IMR-90 (cell line): ENCODE data around the gene ZNF598. TPM values are rescaled to one million over a fixed set of nuclear protein-coding genes. Genes with fewer than 3 reads are reported as not detected.

Source experiments
- ATAC-seq: fragments of 200-7000 bp; cut with Tn5 transposase; 2 replicates; pipeline ENCODE4 v1.9.1; 2020; ENCODE audit warnings: low read depth, mild to moderate bottlenecking, moderate library complexity
- BruUV-seq: library from RNA; stranded (reverse); fragments of 400-500 nt; replicated peaks from 2 replicates; lab custom pipeline; 2021; lab: Mats Ljungman, UMichigan
- CTCF ChIA-PET: fragments of 300-600 bp; formaldehyde crosslinking; extraction: SDS; loops from one replicate; lab custom pipeline; 2021; ENCODE audit warnings: antibody characterized with exemption; lab: Yijun Ruan, JAX
- POLR2A ChIA-PET: fragments of 300-600 bp; sonication (Branson Sonifier 250); formaldehyde crosslinking; loops from one replicate; lab custom pipeline; 2022; ENCODE audit warnings: antibody characterized with exemption; ENCODE audit not compliant: unreplicated experiment; lab: Charles Lee
- DNase-seq: peaks from one replicate; pipeline ENCODE4 v3.0.0; 2013
- H2AFZ ChIP-seq: replicated peaks from 2 replicates; pipeline ENCODE3; 2013; ENCODE audit warnings: low read length, mild to moderate bottlenecking; ENCODE audit not compliant: poor library complexity
- H2AK5ac ChIP-seq: 2 replicates; pipeline ENCODE4 v1.6.1; 2013; ENCODE audit warnings: low read depth, low read length, inconsistent platforms
- H2AK9ac ChIP-seq: replicated peaks from 2 replicates; pipeline ENCODE3; 2013; ENCODE audit warnings: mild to moderate bottlenecking, low read depth, low read length, moderate library complexity; ENCODE audit not compliant: poor library complexity
- H2BK120ac ChIP-seq: 2 replicates; pipeline ENCODE4 v1.6.1; 2013; ENCODE audit warnings: low read depth, low read length, inconsistent platforms
- H2BK15ac ChIP-seq: 3 replicates; pipeline ENCODE4 v1.6.1; 2013; ENCODE audit warnings: low read depth, low read length, inconsistent platforms
- H2BK20ac ChIP-seq: 2 replicates; pipeline ENCODE4 v1.6.1; 2013; ENCODE audit warnings: low read depth, mild to moderate bottlenecking, inconsistent platforms, low read length, moderate library complexity
- H2BK5ac ChIP-seq: 2 replicates; pipeline ENCODE4 v1.6.1; 2013; ENCODE audit warnings: mild to moderate bottlenecking, low read depth, low read length, inconsistent platforms; ENCODE audit not compliant: poor library complexity, severe bottlenecking
- H3K14ac ChIP-seq: replicated peaks from 2 replicates; pipeline ENCODE4 v1.6.1; 2013; ENCODE audit warnings: low read depth, low read length, inconsistent platforms
- H3K18ac ChIP-seq: 2 replicates; pipeline ENCODE4 v1.6.1; 2013; ENCODE audit warnings: low read depth, low read length, control low read depth
- H3K23ac ChIP-seq: 2 replicates; pipeline ENCODE4 v1.6.1; 2013; ENCODE audit warnings: low read depth, low read length, inconsistent platforms
- H3K27ac ChIP-seq: 2 replicates; pipeline ENCODE4 v1.5.1; 2013; ENCODE audit warnings: mild to moderate bottlenecking, control low read depth, low read length; ENCODE audit not compliant: insufficient read depth
- H3K27me3 ChIP-seq: 2 replicates; pipeline ENCODE4 v1.6.1; 2013; ENCODE audit warnings: low read length; ENCODE audit not compliant: control insufficient read depth, insufficient read depth
- H3K36me3 ChIP-seq: 2 replicates; pipeline ENCODE4 v1.6.1; 2013; ENCODE audit warnings: low read length, mixed read lengths; ENCODE audit not compliant: control insufficient read depth, insufficient read depth
- H3K4ac ChIP-seq: 2 replicates; pipeline ENCODE4 v1.6.1; 2013; ENCODE audit warnings: low read depth, low read length, inconsistent platforms
- H3K4me1 ChIP-seq: 2 replicates; pipeline ENCODE4 v1.6.1; 2013; ENCODE audit warnings: low read length, mixed read lengths; ENCODE audit not compliant: control insufficient read depth, insufficient read depth
- H3K4me2 ChIP-seq: 2 replicates; pipeline ENCODE4 v1.6.1; 2013; ENCODE audit warnings: low read depth, mild to moderate bottlenecking, control low read depth, low read length, moderate library complexity
- H3K4me3 ChIP-seq: 2 replicates; pipeline ENCODE4 v1.5.1; 2013; ENCODE audit warnings: low read depth, mild to moderate bottlenecking, control low read depth, low read length, moderate library complexity; ENCODE audit not compliant: insufficient read depth
- H3K56ac ChIP-seq: 2 replicates; pipeline ENCODE4 v1.6.1; 2013; ENCODE audit warnings: low read length, inconsistent platforms; ENCODE audit not compliant: insufficient read depth; ENCODE audit errors: extremely low read depth
- H3K79me1 ChIP-seq, 2 experiments: 2 replicates each; pipeline ENCODE4 v1.6.1; 2013; ENCODE audit warnings: low read length in 2 of 2, inconsistent platforms in 1 of 2, low read depth in 1 of 2
- H3K9ac ChIP-seq: 2 replicates; pipeline ENCODE4 v1.6.1; 2013; ENCODE audit warnings: low read depth, low read length, control low read depth
- H3K9me1 ChIP-seq: 2 replicates; pipeline ENCODE4 v1.6.1; 2013; ENCODE audit warnings: low read length, inconsistent platforms; ENCODE audit not compliant: insufficient read depth
- H3K9me3 ChIP-seq: 2 replicates; pipeline ENCODE4 v1.6.1; 2013; ENCODE audit warnings: low read length; ENCODE audit not compliant: control insufficient read depth, insufficient read depth
- H4K20me1 ChIP-seq: 2 replicates; pipeline ENCODE4 v1.6.1; 2013; ENCODE audit warnings: low read length, inconsistent platforms; ENCODE audit not compliant: insufficient read depth
- H4K5ac ChIP-seq: 2 replicates; pipeline ENCODE4 v1.6.1; 2013; ENCODE audit warnings: mild to moderate bottlenecking, low read depth, low read length, control low read depth
- H4K8ac ChIP-seq, 2 experiments: 2 replicates each; pipeline ENCODE4 v1.6.1; 2013; ENCODE audit warnings: low read depth in 2 of 2, low read length in 2 of 2, control low read depth in 1 of 2, inconsistent platforms in 1 of 2
- H4K91ac ChIP-seq: 2 replicates; pipeline ENCODE4 v1.6.1; 2013; ENCODE audit warnings: low read depth, low read length, inconsistent platforms; ENCODE audit not compliant: insufficient read depth
- BHLHE40 ChIP-seq: fragments of 150-350 bp; IDR thresholded peaks from 2 replicates; pipeline ENCODE4 v1.6.1; 2016; ENCODE audit warnings: mild to moderate bottlenecking, low read depth, low read length
- CHD1 ChIP-seq: IDR thresholded peaks from 2 replicates; pipeline ENCODE4 v1.6.1; 2012; ENCODE audit warnings: low read depth, low read length, improper control_type of control experiment
- FOS ChIP-seq: fragments of 150-350 bp; IDR thresholded peaks from 2 replicates; pipeline ENCODE4 v1.6.1; 2016; ENCODE audit warnings: low read depth, low read length
- MAFK ChIP-seq: IDR thresholded peaks from 2 replicates; pipeline ENCODE4 v1.6.1; 2012; ENCODE audit warnings: low read depth, low read length, improper control_type of control experiment
- MAZ ChIP-seq: IDR thresholded peaks from 2 replicates; pipeline ENCODE4 v1.6.1; 2012; ENCODE audit warnings: low read depth, mild to moderate bottlenecking, low read length, improper control_type of control experiment, moderate library complexity, borderline replicate concordance
- MXI1 ChIP-seq: IDR thresholded peaks from 2 replicates; pipeline ENCODE4 v1.6.1; 2012; ENCODE audit warnings: low read depth, mild to moderate bottlenecking, low read length, moderate library complexity, borderline replicate concordance
- POLR2A ChIP-seq: IDR thresholded peaks from 2 replicates; pipeline ENCODE4 v1.6.1; 2012; ENCODE audit warnings: mild to moderate bottlenecking, low read depth, low read length
- RCOR1 ChIP-seq: IDR thresholded peaks from 2 replicates; pipeline ENCODE4 v1.6.1; 2012; ENCODE audit warnings: mild to moderate bottlenecking, low read length, improper control_type of control experiment; ENCODE audit not compliant: insufficient replicate concordance
- RFX5 ChIP-seq: IDR thresholded peaks from 2 replicates; pipeline ENCODE4 v1.8.0; 2012; ENCODE audit warnings: low read depth, mild to moderate bottlenecking, low read length, moderate library complexity
- SMC3 ChIP-seq: fragments of 150-350 bp; IDR thresholded peaks from 2 replicates; pipeline ENCODE4 v1.6.1; 2016; ENCODE audit warnings: low read depth, mild to moderate bottlenecking, antibody characterized with exemption, low read length, moderate library complexity
- WGBS, 2 experiments: methylation state at CpG; one replicate each; pipeline versions ENCODE4 v1.1.5 to v1.1.7; 2013; ENCODE audit warnings: missing lambda C conversion rate in 2 of 2; ENCODE audit not compliant: insufficient read length in 1 of 2; ENCODE audit errors: extremely low coverage in 2 of 2; 5-methylcytosine and 5-hydroxymethylcytosine counted together
- dilution Hi-C: fragments of 300-500 bp; cut with HindIII; formaldehyde crosslinking; loops from one replicate; pipeline ENCODE4 v1.14.3; 2018; ENCODE audit warnings: low sequenced_read_pairs; ENCODE audit not compliant: unreplicated experiment
- in situ Hi-C: fragments of 300-500 bp; cut with MboI; formaldehyde crosslinking; loops from 3 replicates; pipeline ENCODE4 v1.14.3; 2019; ENCODE audit warnings: low sequenced_read_pairs, inconsistent platforms, mixed read lengths
- intact Hi-C: fragments of 100-400 bp; cut with micrococcal nuclease; formaldehyde crosslinking; loops from 2 replicates; pipeline ENCODE4 v1.10.0; 2022
- polyA plus RNA-seq, 3 experiments: library from polyadenylated mRNA; depleted of rRNA; stranded (reverse); fragments of >200 nt; gene quantifications; 2 replicates each; pipeline ENCODE4 v1.2.3, GENCODE V29; 2012; ENCODE audit warnings: low replicate concordance in 1 of 3
- total RNA-seq: library from RNA; depleted of rRNA; stranded (reverse); fragments of >200 nt; gene quantifications from 2 replicates; pipeline ENCODE4 v1.2.3, GENCODE V29; 2012
- TF ChIP-seq, protein P1 (sequence below): fragments of 150-350 bp; IDR thresholded peaks from 2 replicates; pipeline ENCODE4 v1.6.1; 2016; ENCODE audit warnings: low read depth, mild to moderate bottlenecking, low read length, moderate library complexity, borderline replicate concordance
- TF ChIP-seq, protein P2 (sequence below): conservative IDR thresholded peaks from 2 replicates; pipeline ENCODE4 v1.5.1; 2012; ENCODE audit warnings: mild to moderate bottlenecking, low read depth, low read length, improper control_type of control experiment
- TF ChIP-seq, protein P3 (sequence below): fragments of 150-350 bp; IDR thresholded peaks from 2 replicates; pipeline ENCODE4 v1.6.1; 2017; ENCODE audit warnings: mild to moderate bottlenecking, antibody characterized with exemption, low read length, low read depth

The ZNF598 gene
- total and polyA plus RNA-seq, 2 of the 4 experiments (the other 2 are of a cell fraction) = 3.4 to 36.4 TPM

DNA sequence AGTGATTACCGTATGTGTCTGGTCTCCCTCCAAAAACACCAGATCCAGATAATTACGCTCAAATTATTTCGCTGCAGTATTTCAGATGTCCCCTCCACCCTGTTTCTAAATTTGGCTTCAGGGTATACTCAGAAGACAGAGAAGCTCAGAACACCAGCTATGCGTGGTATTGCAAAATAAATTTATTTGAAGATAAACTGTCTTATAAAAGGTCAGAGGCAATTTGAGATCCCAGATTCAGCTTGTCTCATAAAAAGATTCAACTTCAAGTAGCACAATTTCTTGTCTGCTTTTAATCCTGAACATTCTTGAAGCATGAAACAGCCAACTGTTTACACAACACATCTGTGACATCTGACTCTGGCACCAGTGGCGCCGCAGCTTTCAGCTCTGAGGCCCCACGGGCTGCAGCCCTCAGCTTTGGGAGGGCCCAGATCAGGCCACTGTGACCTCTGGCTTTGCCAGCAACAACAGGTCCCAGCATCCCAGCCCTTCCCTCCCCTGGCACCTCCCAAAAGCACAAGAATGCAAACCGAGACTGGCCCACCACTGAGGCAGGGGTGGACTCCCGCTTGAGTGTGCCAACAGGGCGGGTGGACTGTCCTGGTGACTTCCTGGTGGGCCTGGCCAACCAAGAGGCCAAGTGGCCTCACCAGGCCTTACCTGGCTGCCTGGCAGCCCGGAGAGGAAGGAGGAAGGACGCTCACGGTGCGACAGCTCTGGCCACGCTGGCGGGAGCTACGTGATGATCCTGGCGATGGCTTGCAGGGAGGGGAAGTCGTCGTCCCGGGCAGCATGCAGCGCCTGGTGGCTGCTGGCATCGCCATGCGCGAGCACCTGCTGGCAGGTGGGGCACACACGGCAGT lies 11.9 kb downstream of the ZNF598 start:
- H2BK15ac ChIP-seq = no peak overlapping the region
- ChIA-PET POLR2A (no interaction called here), CTCF (no interaction called here)
- peak overlapping the region; percentile 62; the same call in 1 of the 2 replicates for H4K91ac ChIP-seq
- peak overlapping the region; percentile 76 for H4K5ac ChIP-seq
- H2AK9ac ChIP-seq = no peak overlapping the region
- H3K4me1 ChIP-seq = peaks cover 21% of the 10 kb centered on the region
- H3K9me1 ChIP-seq = peaks cover 31% of the 10 kb centered on the region
- dilution Hi-C loops = no loop called here
- H2BK5ac ChIP-seq = peak overlapping the region; percentile 96
- TSS peak; percentile 56 for BruUV-seq
- H3K23ac ChIP-seq = peak overlapping the region; percentile 79; the same call in 1 of the 2 replicates
- H3K14ac ChIP-seq = peak overlapping the region; percentile 71
- H4K20me1 ChIP-seq = peaks cover 26% of the 10 kb centered on the region
- WGBS, 2 experiments = 84% methylated on average over 14 of the region's 26 CpGs; no CpG with 5 or more reads in 1 of the 2 experiments
- H3K27ac ChIP-seq = peak overlapping the region; percentile 88
- H4K8ac ChIP-seq = peak overlapping the region in 1 of 2 experiments; percentile 42; a peak in 2 of 4 replicates
- H3K36me3 ChIP-seq = peaks cover 45% of the 10 kb centered on the region
- intact Hi-C loops = no loop called here
- peaks cover 5 to 49% of the 10 kb centered on the region in 2 experiments; a peak in 3 of 4 replicates for H3K79me1 ChIP-seq
- no peak overlapping the region for H2AFZ ChIP-seq
- peak; percentile 82 for ATAC-seq
- peak overlapping the region; percentile 52; the same call in 1 of the 2 replicates for H2BK20ac ChIP-seq
- H3K4ac ChIP-seq = peak overlapping the region; percentile 86
- in situ Hi-C loops = no loop called here
- H3K4me2 ChIP-seq = peak overlapping the region; percentile 57
- H3K27me3 ChIP-seq = no peaks in the 10 kb centered on the region
- 0 out of 2 replicates have a peak overlapping the region, but pooled peaks have one; percentile 13 for H3K9ac ChIP-seq
- H3K18ac ChIP-seq = peak overlapping the region; percentile 70
- no peaks in the 10 kb centered on the region for H3K9me3 ChIP-seq
- DNase-seq = peak; percentile 75
- peak overlapping the region; percentile 0; the same call in 1 of the 2 replicates for H3K56ac ChIP-seq
- no peak overlapping the region for H3K4me3 ChIP-seq
- H2BK120ac ChIP-seq = peak overlapping the region; percentile 76
- peak overlapping the region; percentile 85; the same call in 1 of the 2 replicates for H2AK5ac ChIP-seq
- TF ChIP-seq POLR2A = no peak
- no peak for TF ChIP-seq RCOR1
- no peak for TF ChIP-seq SMC3
- TF ChIP-seq, protein P1, sequence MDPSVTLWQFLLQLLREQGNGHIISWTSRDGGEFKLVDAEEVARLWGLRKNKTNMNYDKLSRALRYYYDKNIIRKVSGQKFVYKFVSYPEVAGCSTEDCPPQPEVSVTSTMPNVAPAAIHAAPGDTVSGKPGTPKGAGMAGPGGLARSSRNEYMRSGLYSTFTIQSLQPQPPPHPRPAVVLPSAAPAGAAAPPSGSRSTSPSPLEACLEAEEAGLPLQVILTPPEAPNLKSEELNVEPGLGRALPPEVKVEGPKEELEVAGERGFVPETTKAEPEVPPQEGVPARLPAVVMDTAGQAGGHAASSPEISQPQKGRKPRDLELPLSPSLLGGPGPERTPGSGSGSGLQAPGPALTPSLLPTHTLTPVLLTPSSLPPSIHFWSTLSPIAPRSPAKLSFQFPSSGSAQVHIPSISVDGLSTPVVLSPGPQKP = no peak
- TF ChIP-seq MAFK = no peak
- no peak for TF ChIP-seq CHD1
- TF ChIP-seq, protein P2, sequence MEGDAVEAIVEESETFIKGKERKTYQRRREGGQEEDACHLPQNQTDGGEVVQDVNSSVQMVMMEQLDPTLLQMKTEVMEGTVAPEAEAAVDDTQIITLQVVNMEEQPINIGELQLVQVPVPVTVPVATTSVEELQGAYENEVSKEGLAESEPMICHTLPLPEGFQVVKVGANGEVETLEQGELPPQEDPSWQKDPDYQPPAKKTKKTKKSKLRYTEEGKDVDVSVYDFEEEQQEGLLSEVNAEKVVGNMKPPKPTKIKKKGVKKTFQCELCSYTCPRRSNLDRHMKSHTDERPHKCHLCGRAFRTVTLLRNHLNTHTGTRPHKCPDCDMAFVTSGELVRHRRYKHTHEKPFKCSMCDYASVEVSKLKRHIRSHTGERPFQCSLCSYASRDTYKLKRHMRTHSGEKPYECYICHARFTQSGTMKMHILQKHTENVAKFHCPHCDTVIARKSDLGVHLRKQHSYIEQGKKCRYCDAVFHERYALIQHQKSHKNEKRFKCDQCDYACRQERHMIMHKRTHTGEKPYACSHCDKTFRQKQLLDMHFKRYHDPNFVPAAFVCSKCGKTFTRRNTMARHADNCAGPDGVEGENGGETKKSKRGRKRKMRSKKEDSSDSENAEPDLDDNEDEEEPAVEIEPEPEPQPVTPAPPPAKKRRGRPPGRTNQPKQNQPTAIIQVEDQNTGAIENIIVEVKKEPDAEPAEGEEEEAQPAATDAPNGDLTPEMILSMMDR = no peak
- TF ChIP-seq, protein P3, sequence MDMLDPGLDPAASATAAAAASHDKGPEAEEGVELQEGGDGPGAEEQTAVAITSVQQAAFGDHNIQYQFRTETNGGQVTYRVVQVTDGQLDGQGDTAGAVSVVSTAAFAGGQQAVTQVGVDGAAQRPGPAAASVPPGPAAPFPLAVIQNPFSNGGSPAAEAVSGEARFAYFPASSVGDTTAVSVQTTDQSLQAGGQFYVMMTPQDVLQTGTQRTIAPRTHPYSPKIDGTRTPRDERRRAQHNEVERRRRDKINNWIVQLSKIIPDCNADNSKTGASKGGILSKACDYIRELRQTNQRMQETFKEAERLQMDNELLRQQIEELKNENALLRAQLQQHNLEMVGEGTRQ = no peak
- no peak for TF ChIP-seq MAZ
- no peak for TF ChIP-seq FOS
- no peak for TF ChIP-seq RFX5
- TF ChIP-seq BHLHE40 = no peak
- no peak for TF ChIP-seq MXI1
